Hematopoietic multipotent progenitor cell (in vitro differentiated cells): Measurements from ENCODE around the gene UBN2. TPM values are rescaled to one million over a fixed set of nuclear protein-coding genes. Genes with fewer than 3 reads are reported as not detected.
A peak's percentile ranks its signal among the peaks of the same experiment; 100 is the strongest.

Experiments used
- DNase-seq, 3 donors: peaks; one replicate each; pipeline ENCODE4 v3.0.0-alpha.2; 2011 to 2015; ENCODE audit warnings: low read depth in 2 of 3, low spot score in 2 of 3
- total RNA-seq: library from RNA; depleted of rRNA; stranded (reverse); fragments of >200 nt; gene quantifications from one replicate; pipeline ENCODE4 v1.2.3, GENCODE V29; 2012

UBN2 gene
- total RNA-seq, 1 donor = 5.7 TPM

DNA sequence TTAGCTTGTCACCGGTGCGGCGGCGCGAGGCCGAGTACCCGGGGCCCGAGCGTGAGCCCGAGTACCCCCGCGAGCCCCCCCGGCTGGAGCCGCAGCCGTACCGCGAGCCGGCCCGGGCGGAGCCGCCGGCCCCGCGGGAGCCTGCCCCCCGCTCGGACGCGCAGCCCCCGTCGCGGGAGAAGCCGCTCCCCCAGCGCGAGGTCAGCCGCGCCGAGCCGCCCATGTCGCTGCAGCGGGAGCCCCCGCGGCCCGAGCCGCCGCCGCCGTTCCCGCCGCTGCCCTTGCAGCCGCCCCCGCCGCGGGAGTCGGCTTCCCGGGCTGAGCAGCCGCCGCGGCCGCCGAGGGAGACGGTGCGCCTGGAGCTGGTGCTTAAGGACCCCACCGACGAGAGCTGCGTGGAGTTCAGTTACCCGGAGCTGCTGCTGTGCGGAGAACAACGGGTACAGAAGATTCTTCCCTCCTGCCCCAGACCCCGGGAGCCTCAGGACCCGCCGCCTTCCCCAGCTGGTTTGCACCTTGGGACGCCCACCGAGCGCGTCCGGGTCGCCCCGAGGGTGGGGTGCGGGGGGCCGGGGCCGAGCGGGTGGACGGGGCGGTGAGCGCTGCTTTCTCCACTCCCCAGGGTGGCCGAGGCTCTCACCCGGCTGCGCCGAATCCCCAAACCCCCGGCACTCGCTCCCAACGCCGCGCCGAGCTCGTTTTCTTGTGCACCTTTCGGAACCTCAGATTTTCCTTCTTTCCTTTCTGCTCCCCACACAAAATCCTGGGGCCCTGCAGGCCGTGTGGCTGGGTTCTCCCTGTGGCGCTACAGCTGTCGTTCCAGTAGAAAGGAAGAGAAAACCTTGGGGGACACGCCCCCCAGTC, 708 bp downstream of the UBN2 start:
- DNase-seq = peak; percentile 6 to 19 (median 9)

DNA sequence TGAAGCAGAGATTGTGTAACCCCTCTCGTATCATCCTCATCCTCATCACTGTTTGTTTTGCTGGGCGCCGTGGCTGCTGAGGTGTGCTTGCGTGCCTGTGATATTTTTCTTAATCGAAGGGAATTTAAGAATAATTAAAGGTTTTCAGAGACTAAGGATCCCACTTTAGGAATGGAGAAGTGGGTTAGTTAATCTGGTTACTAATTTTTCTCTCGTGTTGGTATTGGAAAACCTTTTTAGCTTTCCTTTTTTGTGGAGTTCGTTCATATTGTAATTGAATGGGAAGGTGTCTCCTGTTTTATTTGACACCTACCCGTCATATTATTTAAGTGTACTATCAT, 1.3 kb downstream of the UBN2 start:
- peak in 2 of 3 donors; percentile 10 to 18 for DNase-seq

DNA sequence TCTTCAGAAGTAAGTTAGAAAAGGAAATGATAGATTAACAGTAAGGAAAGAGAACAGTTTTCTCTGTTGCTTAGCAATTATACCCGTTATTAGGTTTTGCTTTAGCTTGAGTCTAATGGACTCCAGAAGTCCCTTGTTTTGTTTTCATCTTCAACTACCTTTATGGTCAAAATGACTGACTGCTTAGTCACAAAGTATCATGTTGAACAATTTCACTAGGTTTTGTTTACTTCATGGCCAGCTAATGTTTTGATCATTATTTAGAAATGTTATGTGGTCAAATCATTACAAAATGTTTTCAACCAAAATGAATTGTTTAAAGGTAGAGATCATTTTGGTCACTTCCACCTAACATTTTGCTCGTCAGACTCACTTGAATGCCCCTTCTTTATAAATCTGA, 1.9 kb downstream of the UBN2 start:
- no peak for DNase-seq

DNA sequence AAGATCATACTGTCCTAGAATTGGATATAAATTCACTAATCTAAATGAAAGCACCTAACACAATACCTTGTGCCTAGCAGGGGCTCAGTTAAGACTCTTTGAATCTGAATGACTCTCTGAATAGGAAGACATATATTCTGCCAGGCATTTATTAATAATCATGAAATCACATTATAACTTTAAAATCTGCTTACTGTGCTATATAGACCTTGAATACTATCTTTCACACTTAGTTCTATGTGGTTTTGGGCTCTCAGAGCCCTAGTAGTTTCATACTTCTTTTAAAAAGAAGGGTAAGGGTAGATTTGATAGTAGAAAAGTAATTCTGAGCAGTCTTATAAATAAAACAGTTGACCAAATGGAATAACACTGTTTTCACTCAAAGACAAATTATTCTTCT, 10.2 kb downstream of the UBN2 start:
- no peak for DNase-seq

DNA sequence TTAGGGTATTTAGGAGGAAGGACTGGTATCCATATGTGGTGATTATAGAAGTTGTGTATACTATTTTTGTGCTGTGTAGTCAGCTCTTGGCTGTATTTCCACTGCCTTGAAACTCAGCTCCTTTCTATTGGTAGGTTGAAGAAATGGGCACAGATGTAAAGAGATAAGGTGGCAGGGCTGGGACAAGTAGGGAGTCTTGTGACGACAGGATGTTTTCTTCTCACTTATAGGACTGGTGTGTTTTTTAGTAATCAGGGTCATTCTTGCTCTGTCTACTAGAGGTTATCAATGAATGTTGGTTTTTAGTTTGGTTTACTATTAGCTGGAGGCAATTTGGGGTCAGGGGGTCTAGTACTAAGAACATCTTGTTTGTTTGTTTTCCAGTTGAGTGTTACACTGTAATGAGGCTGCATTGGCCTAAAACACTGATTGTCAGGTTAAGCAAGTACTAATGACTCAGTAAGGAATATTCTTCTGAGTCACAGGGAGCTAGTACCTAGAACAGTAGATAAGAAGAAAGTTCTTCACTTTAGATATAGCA, 11.8 kb downstream of the UBN2 start:
- DNase-seq = no peak

DNA sequence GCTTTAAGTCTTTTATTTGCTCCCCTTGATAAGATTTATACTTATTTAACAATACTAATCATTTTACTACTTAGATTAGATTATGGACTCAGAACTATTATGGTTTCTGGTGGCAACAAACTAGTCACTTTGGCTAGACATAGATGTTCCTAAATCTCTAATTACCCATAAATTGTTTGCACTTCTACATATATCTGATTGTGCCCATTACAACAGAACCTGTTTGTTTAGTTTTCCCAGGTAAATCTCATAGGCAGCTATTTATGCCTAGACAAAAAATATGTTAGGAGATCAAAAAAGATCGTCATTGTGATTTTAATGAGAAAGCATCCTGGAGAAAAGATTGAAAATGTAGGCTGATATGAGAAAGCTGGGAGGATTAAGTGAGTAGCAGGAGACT, 14.4 kb downstream of the UBN2 start:
- no peak for DNase-seq

DNA sequence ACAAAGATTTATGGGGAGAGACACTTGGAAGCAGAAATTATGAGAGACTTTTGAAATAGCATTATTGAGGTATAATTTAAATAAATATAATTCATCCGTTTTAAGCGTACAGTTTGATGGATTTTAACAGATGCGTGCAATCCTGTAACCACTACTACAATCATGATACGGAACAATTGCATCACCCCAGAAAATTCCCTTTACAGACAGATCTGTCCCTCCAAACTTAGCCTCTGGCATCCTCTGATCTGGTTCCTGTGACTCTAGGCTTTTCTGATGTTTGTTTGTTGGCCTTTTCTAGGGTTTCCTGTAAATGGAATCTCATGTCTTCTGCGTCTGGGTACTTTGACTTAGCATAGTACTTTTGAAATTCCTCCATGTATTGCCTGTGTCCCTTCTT, 15.5 kb downstream of the UBN2 start:
- DNase-seq = no peak

DNA sequence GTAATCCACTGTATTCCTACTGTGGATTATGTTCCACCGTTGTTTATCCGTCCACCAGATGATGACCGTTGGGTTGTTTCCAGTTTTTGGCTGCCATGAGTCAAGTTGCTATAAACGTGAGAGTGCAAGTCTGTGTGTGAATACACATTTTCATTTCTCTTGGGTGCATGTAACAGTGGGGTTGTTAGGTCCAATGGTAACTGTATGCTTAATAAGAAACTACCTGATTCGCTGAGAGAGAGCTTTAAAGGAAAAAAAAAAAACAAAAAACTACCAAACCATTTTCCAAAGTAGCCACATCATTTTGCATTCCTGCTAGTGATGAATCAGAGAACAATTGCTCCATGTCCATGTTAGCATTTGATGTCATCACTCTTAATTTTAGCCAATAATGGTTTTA, 15.9 kb downstream of the UBN2 start:
- DNase-seq = no peak

DNA sequence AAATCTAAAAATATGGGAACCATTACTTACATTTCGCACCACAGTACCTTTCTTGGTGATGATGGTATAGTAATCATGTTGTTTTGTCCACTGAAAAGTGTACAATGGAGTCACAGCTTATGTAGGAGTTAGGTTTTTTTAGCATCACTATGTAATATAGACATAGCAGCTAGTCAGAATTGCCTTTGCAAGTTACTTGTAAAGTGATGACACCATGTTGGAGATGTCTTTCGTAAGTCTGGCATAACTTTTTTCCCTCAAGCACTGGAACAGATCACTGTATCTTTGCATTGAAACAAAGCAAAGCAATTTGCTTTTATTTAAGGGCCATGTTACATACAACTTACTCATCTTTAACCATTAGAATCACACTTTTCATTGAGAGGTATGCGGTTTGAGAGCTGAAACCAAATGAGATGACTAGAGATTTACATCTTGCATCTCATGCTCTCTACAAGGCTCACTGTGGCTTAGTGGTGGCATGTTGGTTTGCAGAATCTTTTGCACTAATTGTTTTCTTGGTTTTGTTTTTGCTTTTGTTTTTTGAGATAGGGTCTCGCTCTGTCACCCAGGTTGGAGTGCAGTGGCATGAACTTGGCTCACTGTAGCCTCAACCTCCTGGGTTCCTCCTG, 18.3 kb downstream of the UBN2 start:
- no peak for DNase-seq

DNA sequence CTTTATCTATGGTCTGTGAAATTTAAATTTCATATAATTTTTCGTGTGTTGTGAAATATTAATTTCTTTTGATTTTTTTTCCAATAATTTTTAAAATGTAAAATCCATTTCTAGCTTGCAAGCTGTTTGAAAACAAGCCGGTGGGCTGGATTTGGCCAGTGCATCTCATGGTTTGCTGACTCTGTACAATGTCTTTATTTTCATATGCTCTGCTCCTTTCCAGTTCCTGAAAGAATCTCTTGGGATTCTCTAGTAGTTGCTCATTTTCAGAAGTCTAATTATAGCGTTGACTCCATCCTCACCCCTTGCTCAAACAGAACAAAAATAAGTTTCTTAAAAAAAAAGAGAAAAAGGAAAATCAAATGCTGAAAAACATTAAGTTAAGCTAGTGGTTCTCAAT, 21.4 kb downstream of the UBN2 start:
- DNase-seq = no peak

DNA sequence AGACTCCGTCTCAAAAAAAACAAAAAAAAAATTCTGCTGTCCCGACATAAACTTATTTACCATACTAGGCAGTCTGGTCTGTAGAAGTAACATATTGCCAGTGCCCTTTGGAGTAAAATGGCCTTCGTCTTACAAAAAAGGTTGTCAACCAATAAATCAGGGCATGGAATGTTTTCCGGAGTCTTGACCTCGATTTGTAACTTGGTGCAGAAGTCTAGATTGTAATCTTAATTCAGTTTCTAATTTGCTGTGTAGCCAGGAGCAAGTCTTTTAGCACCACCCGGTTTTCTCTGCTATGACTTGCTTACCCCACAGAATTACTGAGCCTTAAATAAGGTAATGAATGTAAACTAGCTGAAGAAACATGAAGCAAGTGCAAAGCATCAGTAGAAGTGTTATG, 23.2 kb downstream of the UBN2 start:
- no peak for DNase-seq

DNA sequence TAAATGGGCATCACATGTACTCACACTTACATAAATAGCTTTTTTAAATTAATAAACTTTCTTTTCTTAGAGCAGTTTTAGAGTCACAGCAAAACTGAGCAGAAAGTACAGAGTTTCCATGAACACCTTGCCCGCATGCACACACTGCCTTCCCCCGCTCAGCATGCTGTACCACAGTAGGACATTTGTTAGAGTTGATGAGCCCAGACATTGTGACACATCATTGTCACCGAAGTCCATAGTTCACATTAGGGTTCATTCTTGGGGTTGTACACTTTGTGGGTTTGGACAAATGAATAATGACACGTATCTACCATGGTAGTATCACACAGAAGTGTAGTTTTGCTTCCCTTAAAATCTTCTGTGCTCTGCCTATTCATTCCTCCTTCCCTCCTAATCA, 23.7 kb downstream of the UBN2 start:
- DNase-seq = no peak

DNA sequence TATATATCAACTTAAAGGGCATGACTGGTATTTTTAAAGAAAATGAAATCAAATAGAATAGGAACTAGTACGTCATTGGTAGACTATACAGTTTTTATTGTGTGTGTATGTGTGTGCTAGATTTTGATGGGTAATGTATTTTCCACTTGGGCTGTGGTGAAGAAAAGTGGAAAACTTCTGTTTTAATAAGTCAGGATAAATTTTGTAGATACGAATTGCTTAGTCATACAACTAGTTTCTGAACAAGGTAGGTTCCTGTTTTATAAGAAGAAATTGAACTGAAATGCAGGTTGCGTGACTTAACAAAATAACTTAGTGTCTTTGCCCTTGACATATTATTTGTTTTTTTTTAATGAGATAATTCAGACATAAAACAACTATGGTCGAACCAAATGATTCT, 24.3 kb downstream of the UBN2 start:
- peak in 2 of 3 donors; percentile 10 to 43 for DNase-seq

DNA sequence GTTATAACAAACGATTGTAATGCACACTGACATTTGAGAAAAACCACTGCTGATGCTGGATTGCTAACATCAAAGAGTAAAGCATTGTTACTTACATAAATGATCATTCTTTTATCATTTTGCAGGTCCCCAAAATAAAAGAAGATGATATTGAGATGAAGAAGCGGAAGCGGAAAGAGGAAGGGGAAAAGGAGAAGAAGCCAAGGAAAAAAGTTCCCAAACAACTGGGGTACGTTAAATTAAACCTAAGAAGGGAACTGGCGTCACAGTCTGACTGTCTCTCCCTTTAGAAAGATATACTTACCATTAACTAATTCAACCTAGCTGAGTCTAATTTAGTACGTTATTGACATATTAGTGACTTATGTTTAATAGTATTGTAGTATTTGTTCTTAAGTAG, 28.1 kb downstream of the UBN2 start:
- DNase-seq = no peak

DNA sequence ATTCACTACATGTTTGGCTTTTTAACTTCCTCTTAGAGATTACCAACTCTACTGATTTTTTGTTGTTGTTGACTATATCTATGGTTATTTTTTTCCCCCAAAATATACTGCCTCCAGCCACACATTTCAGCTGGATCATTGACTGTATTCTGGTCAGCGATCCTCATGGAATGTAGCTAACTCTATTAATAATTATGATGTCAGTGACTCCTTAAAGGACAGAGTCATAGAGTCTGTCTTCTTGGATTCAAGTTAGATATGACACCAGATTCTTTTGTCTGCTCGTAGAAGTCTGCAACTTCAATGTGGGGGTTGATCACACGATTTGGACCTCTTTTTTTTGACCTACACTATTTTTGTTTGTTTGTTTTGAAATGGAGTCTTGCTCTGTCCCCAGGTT, 33.2 kb downstream of the UBN2 start:
- no peak for DNase-seq

DNA sequence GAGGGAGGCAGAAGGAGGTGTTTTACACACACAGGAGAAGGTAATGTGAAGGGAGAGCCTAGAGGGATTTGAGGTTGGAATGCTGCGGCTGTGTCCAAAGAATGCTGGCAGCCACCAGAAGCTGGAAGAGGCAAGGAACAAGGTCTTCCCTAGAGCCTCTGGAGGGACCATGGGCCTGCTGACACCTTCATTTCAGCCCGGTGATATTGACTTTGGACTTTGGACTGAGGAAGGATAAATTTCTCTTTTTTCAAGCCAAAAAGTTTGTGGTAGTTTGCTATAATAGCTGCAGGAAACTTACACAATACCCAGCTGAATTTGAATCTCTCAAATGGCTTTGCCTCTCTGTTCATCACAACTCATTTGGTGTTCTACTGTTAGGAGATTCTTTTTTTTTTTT, 34.6 kb downstream of the UBN2 start:
- no peak for DNase-seq

DNA sequence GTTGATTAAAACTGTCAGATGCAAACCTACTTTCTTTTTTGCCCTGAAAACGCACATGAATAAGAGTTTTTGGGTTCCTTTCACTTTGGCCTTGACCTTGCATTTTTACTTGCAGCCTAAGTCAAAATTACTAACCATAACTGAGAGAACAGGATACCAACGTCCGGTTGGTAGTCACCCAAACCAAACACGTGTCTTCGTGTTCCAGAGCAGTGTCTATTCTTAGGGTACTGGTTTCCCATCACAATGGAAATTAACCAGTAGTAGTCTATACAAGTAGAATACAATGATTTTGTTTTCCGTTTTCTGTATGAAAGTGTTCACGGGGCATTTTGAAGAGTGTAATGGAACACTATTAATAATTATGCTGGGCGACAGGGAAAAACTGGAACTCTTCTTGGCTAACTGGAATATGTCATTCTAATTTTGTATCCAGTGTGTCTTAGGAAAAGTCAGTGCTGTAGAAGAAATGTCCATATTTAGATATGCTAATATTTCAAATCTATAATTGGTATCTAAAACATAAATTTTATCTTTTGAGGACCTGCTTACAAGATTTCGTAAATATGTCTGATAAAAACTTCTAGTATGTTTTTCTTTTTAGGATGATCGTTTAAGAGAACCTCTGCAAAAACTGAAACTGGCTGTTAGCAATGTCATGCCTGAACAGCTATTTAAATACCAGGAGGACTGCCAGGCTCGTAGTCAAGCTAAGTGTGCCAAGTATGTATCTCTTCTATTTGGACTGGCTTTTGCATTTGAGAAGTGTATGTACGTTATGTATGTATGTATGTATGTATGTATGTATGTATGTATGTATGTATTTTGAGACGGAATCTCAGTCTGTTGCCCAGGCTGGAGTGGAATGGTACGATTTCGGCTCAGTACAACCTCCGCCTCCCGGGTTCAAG, 40.9 kb downstream of the UBN2 start:
- no peak for DNase-seq

DNA sequence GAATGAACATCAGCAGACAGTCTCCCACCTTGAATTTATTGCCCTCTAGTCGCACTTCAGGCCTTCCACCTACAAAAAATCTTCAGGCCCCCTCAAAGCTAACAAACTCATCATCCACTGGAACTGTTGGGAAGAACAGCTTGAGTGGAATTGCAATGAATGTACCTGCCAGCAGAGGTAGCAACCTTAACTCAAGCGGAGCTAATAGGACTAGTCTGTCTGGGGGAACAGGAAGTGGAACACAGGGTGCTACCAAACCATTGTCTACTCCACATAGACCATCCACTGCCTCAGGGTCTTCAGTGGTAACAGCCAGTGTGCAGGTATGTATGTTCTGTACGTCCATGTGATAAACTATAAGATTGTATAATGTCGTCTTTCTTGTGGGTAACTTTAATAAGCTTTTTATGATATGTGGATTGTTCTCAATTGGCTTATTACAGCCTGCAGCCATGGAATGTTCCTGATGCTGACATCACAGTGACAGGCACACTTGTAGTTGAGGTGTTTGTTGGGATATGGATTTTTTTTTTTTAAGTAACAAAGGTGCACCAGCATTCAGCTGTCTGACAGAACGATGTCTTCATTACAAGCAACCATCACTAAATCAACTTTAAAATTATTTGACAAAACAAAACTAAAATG, 53.3 kb downstream of the UBN2 start:
- DNase-seq = no peak

DNA sequence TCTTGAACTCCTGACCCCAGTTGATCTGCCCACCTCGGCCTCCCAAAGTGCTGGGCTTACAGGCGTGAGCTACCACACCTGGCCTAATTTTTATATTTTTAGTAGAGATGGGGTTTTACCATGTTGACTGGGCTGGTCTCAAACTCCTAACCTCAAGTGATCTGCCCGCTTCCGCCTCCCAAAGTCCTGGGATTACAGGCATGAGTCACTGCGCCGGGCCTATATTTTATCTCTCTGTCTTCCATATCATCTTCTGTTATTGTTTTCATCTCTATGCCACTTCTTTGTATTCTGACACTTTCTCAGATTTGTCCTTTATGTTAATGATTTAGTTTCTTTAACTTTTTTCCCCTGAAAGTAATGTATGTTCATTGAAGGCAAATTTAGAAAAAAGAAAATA, 55.1 kb downstream of the UBN2 start:
- DNase-seq = no peak

DNA sequence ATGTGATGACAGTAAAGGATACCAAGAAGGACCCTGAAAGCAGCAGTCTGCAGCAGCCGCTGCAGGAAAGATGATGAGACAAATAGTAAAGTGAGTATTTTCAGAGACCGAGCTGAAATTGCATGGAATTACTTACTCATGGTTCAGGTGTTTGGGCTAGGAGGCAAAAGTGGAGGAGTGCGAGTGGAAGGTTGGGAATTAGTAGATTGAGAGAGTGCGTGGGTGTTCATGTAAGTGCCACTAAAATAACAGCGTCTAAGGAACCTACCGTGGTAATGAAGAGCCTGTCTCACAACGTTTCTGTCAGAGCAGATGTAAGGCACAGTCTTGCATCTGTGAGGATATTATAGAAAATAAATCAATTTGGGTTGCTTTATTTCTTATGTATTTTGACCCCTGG, 61.8 kb downstream of the UBN2 start:
- no peak for DNase-seq

DNA sequence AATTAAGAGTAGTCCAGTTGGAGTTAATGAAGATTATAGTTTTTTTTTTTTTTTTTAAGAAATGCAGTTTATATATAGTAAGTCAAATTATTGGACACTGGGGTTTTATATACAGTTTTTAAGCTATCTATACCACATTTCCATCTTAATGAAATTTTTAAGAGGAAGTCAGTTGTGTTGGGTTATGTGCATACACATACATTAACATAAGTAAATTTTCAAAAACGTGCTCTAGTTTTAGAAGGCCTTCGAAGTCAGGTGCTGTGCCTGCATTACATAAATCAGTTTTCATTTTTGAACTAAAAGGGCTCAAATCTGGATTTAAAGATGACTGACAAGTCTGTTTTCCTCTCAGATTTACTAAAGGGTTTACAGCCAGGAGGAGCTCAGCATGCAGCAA, 62.5 kb downstream of the UBN2 start:
- no peak for DNase-seq
